22Rv1 (cell line): ENCODE data around the gene LAMTOR2.

ENCODE experiments used
- H3K27ac ChIP-seq: fragments of 450-650 bp; 2 replicates; pipeline ENCODE4 v1.5.1; 2017
- CTCF ChIP-seq: fragments of 450-650 bp; IDR thresholded peaks from 2 replicates; pipeline ENCODE4 v1.5.1; 2017; ENCODE audit warnings: mild to moderate bottlenecking
- ZFX ChIP-seq: fragments of 450-650 bp; IDR thresholded peaks from 2 replicates; pipeline ENCODE4 v1.6.1; 2017; ENCODE audit warnings: antibody characterized with exemption, borderline replicate concordance

LAMTOR2 gene

DNA sequence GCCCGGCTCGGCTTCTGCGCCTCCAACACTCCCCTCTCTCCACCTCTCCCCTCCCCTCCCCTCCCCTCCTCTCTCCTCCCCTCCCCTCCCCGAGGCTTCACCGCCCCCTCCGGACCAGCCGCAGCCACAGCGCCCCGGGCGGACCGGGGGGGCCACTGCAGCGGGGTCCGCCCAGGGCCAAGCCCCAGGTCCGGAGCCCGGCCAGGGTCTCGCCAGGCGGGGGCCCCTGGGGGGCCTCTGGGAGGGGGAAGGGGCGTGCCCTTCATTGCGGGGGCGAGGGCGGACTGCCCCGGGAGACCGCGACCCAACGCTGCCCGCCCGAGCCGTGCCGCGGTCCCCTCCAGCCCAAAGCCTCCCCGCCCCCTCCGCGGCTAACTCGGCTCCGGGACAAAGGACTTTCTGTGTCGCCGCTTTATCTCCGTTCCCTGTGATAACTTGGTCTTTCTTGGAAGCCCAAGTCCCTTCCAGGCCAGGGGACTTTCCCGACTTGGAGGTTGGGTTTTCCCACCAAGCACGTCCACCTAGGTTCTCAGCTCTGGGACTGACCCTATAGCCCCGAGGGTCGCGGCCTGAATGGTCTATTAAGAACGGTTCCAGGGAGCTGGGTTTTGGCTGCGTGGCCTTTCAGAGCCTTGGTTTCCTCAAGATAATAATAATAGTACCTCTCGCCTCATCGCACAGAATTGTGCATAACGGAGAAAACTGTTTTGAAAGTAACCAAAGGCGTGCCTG is 648 bp upstream of the LAMTOR2 start, which contains the start of gene UBQLN4:
TSS of gene UBQLN4 (minus strand) at position 31 of the 732 bp plus-strand sequence. CDS start 97 bp downstream, outside the sequence.
- peak within 1 kb of the TSS; percentile 100 for H3K27ac ChIP-seq
- no peak for TF ChIP-seq ZFX
- peak; percentile 84 for TF ChIP-seq CTCF

GRCh38 chr1:156055281-156056048 is 883 bp downstream of the LAMTOR2 start:
- no peak for TF ChIP-seq CTCF
- no peak for TF ChIP-seq ZFX
- peak overlapping the region; percentile 100 for H3K27ac ChIP-seq

DNA sequence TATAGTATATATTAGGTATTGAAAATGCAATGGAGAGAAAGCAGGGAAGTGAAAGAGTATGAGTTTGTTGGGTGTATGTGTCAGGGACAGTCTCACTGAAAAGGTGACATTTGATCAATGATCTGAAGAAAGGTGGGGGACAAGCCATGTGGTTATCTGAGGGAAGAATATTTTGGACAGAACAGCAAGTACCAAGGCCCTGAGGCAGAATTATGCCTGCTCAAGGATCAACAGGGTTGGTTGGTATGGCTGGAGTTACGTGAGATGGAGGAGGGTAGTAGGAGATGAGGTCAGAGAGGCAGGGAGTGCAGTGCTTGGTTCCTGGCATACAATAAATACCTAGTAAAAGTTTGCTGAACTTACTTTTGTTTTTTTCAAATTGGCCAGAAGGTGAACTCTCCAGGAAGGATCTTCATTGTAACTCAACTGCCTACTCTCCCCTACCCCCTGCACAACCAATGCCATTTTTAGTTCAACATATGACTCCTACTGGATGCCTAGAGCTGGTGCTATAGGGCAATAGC is 1.8 kb downstream of the LAMTOR2 start:
- no peak for TF ChIP-seq ZFX
- no peak for TF ChIP-seq CTCF
- H3K27ac ChIP-seq, result no peak overlapping the region

GRCh38 chr1:156060937-156061636 is 6.5 kb downstream of the LAMTOR2 start, which contains the start of gene RAB25:
Gene RAB25, plus strand, starts transcription at chr1:156061160. Its CDS starts 241 bp downstream, at chr1:156061401.
- H3K27ac ChIP-seq, result no peak within 1 kb of the TSS
- TF ChIP-seq ZFX, result no peak

GRCh38 chr1:156062189-156062588 is 7.6 kb downstream of the LAMTOR2 start:
- TF ChIP-seq ZFX (no peak), CTCF (no peak)
- H3K27ac ChIP-seq, result no peak overlapping the region

GRCh38 chr1:156063997-156064285 is 9.4 kb downstream of the LAMTOR2 start:
- TF ChIP-seq CTCF (no peak), ZFX (no peak)
- H3K27ac ChIP-seq, result no peak overlapping the region

DNA sequence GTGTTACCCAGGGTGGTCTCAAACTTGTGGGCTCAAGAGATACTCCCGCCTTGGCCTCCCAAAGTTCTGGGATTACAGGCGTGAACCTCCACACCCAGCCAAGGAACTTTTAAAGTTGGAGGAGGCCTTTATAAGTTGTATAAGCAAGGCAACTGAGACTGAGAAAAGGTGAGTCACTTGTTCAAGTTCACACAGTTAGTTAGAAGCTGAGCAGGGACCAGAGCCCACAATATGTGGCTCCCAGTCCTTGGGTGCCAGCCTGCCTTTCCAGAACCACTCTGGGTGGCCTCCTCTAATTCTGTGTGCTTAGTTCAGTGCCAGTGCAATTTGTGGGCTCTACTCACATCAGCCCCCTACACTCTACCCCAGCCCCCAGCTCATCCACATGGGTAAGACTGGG is 10.0 kb downstream of the LAMTOR2 start:
- no peak overlapping the region for H3K27ac ChIP-seq

More for the DNA sequence above, 10.0 kb downstream of the LAMTOR2 start:
- no peak for TF ChIP-seq CTCF
- TF ChIP-seq ZFX, result no peak
